HepG2 (cell line): ENCODE results near the gene NRG3. TPM values are rescaled to one million over a fixed set of nuclear protein-coding genes. Genes with fewer than 3 reads are reported as not detected.

Experiments used
- ATAC-seq: fragments of 200-7000 bp; cut with Tn5 transposase; 3 replicates; pipeline ENCODE4 v1.9.1; 2020; ENCODE audit warnings: mild to moderate bottlenecking, moderate library complexity
- BruUV-seq: library from RNA; stranded (reverse); fragments of 400-500 nt; replicated peaks from 2 replicates; lab custom pipeline; 2021; lab: Mats Ljungman, UMichigan
- CTCF ChIA-PET: fragments of 300-600 bp; formaldehyde crosslinking; extraction: SDS; loops from one replicate; lab custom pipeline; 2021; ENCODE audit warnings: low total read pairs, inconsistent platforms, low intra/inter-chr PET ratio; lab: Yijun Ruan, JAX
- POLR2A ChIA-PET: fragments of 350-600 bp; sonication (Branson Sonifier 250); formaldehyde crosslinking; loops from one replicate; lab custom pipeline; 2020; ENCODE audit warnings: antibody characterized with exemption, inconsistent platforms; lab: Yijun Ruan, JAX
- DNase-seq: peaks from one replicate; pipeline ENCODE4 v3.0.0-alpha.2; 2015; ENCODE audit warnings: low spot score
- FAIRE-seq: peaks from 3 replicates; lab custom pipeline; 2011; peaks lifted over from hg19 to GRCh38; lab: Jason Lieb, UNC
- H2AFZ ChIP-seq: one replicate; pipeline ENCODE4 v1.6.1; 2011; ENCODE audit warnings: low read length, inconsistent platforms
- H3K27ac ChIP-seq: fragments of 300-600 bp; 3 replicates; pipeline ENCODE4 v1.8.0; 2011; ENCODE audit warnings: mixed run types, mild to moderate bottlenecking, mixed read lengths, low read length, inconsistent platforms; ENCODE audit not compliant: insufficient read depth; ENCODE audit errors: extremely low read length
- H3K27me3 ChIP-seq, 2 experiments: fragments of 200-600 bp in 1 of 2; 2 replicates in 1 of 2; 3 replicates in 1 of 2; pipeline versions ENCODE4 v1.6.0 to v1.8.0; 2011; ENCODE audit warnings: low read length in 2 of 2, mild to moderate bottlenecking in 2 of 2, moderate library complexity in 2 of 2, inconsistent platforms in 1 of 2; ENCODE audit not compliant: insufficient read depth in 2 of 2, control insufficient read depth in 1 of 2
- H3K36me3 ChIP-seq, 2 experiments: fragments of 200-600 bp in 1 of 2; replicated peaks in 1 of 2; 2 replicates in 1 of 2; 3 replicates in 1 of 2; pipeline versions ENCODE4 v1.5.1 to v1.8.0; 2011; ENCODE audit warnings: low read length in 2 of 2, inconsistent platforms in 1 of 2; ENCODE audit not compliant: insufficient read depth in 2 of 2, control insufficient read depth in 1 of 2
- H3K4me1 ChIP-seq: 2 replicates; pipeline ENCODE4 v1.5.1; 2012; ENCODE audit warnings: low read length, inconsistent platforms; ENCODE audit not compliant: insufficient read depth
- H3K4me2 ChIP-seq: 2 replicates; pipeline ENCODE4 v1.6.0; 2011; ENCODE audit warnings: low read depth, low read length, inconsistent platforms
- H3K4me3 ChIP-seq, 3 experiments: fragments of 200-600 bp in 1 of 3; sonication (generic), shearing (Covaris generic) in 1 of 3; replicated peaks in 1 of 3; 2 replicates each; pipeline ENCODE4 v1.5.1; 2011 to 2016; ENCODE audit warnings: low read length in 3 of 3, inconsistent platforms in 2 of 3, low read depth in 2 of 3, mild to moderate bottlenecking in 2 of 3, control low read depth in 1 of 3, mixed read lengths in 1 of 3; ENCODE audit not compliant: insufficient read depth in 1 of 3
- H3K79me2 ChIP-seq: one replicate; pipeline ENCODE4 v1.6.1; 2011; ENCODE audit warnings: low read length, inconsistent platforms; ENCODE audit not compliant: insufficient read depth
- H3K9ac ChIP-seq: 2 replicates; pipeline ENCODE4 v1.6.0; 2011; ENCODE audit warnings: mild to moderate bottlenecking, low read depth, low read length, inconsistent platforms; ENCODE audit not compliant: insufficient read depth
- H3K9me3 ChIP-seq: 2 replicates; pipeline ENCODE4 v1.5.1; 2012; ENCODE audit warnings: mild to moderate bottlenecking, low read length
- H4K20me1 ChIP-seq: 2 replicates; pipeline ENCODE4 v1.6.0; 2011; ENCODE audit warnings: inconsistent platforms, mild to moderate bottlenecking, low read length, moderate library complexity; ENCODE audit not compliant: insufficient read depth
- CREM ChIP-seq, 2 experiments: sonication (generic) in 1 of 2; formaldehyde crosslinking in 1 of 2; IDR thresholded peaks; 2 replicates each; pipeline versions ENCODE4 v1.4.0 to v1.6.1; 2016 to 2020; ENCODE audit warnings: antibody characterized with exemption in 1 of 2, mild to moderate bottlenecking in 1 of 2, missing genetic modification reagents in 1 of 2
- DNMT3B ChIP-seq: conservative IDR thresholded peaks from 2 replicates; pipeline ENCODE4 v1.6.1; 2016; ENCODE audit warnings: missing biosample characterization, control low read depth
- GTF2F1 ChIP-seq: fragments of 150-350 bp; IDR thresholded peaks from 2 replicates; pipeline ENCODE4 v1.6.1; 2014; ENCODE audit warnings: low read length
- HCFC1 ChIP-seq: fragments of 150-350 bp; IDR thresholded peaks from 2 replicates; pipeline ENCODE4 v1.6.1; 2014; ENCODE audit warnings: low read depth, low read length
- HOXA5 ChIP-seq: sonication (generic); formaldehyde crosslinking; IDR thresholded peaks from 2 replicates; pipeline ENCODE4 v1.4.0; 2020; ENCODE audit warnings: missing genetic modification reagents
- MIER3 ChIP-seq: IDR thresholded peaks from 2 replicates; pipeline ENCODE4 v1.6.1; 2016; ENCODE audit warnings: missing compliant biosample characterization, borderline replicate concordance
- SIX4 ChIP-seq: sonication (generic); formaldehyde crosslinking; IDR thresholded peaks from 2 replicates; pipeline ENCODE4 v1.4.0; 2020; ENCODE audit warnings: missing genetic modification reagents
- ZNF350 ChIP-seq: sonication (generic); formaldehyde crosslinking; IDR thresholded peaks from 2 replicates; pipeline ENCODE4 v1.4.0; 2020; ENCODE audit warnings: mild to moderate bottlenecking, low read depth, missing genetic modification reagents, borderline replicate concordance
- ZNF556 ChIP-seq: sonication (generic); formaldehyde crosslinking; IDR thresholded peaks from 2 replicates; pipeline ENCODE4 v1.4.0; 2020; ENCODE audit warnings: mild to moderate bottlenecking, missing genetic modification reagents, borderline replicate concordance
- ZNF569 ChIP-seq: sonication (generic); formaldehyde crosslinking; IDR thresholded peaks from 2 replicates; pipeline ENCODE4 v1.5.0; 2020; ENCODE audit warnings: mild to moderate bottlenecking, missing genetic modification reagents, moderate library complexity, borderline replicate concordance
- ZNF746 ChIP-seq: sonication (generic); formaldehyde crosslinking; IDR thresholded peaks from 2 replicates; pipeline ENCODE4 v1.8.0; 2022; ENCODE audit warnings: mild to moderate bottlenecking, missing genetic modification reagents
- WGBS: methylation state at CpG from one replicate; pipeline ENCODE4 v1.1.6; 2017; ENCODE audit warnings: low lambda C conversion rate; 5-methylcytosine and 5-hydroxymethylcytosine counted together
- in situ Hi-C: cut with HindIII; loops from 2 replicates; pipeline ENCODE4 v1.10.0; 2017; ENCODE audit warnings: low pct_unique_long_range_greater_than_20kb; ENCODE audit not compliant: extremely low pct_ligation_motif_present
- intact Hi-C: fragments of 100-400 bp; cut with micrococcal nuclease; formaldehyde crosslinking; loops from one replicate; pipeline ENCODE4 v1.10.0; 2022; ENCODE audit not compliant: unreplicated experiment
- polyA plus RNA-seq, 8 experiments: library from polyadenylated mRNA; depleted of rRNA in 3 of 8; stranded (reverse) in 7 of 8; unstranded in 1 of 8; fragments of >200 nt; fragmentation: Illumina TruSeq in 4 of 8; extraction: Trizol in 4 of 8; gene quantifications; 2 replicates each; pipeline versions ENCODE4 v1.2.1 to v1.2.3, GENCODE V29; 2011 to 2016; ENCODE audit warnings: low read depth in 4 of 8, missing spikeins in 1 of 8, mixed read lengths in 1 of 8; ENCODE audit not compliant: insufficient read depth in 1 of 8
- total RNA-seq, 5 experiments: library from RNA; depleted of rRNA; stranded (reverse); fragments of >200 nt; fragmentation: Illumina TruSeq; extraction: Trizol; gene quantifications; 2 replicates each; pipeline ENCODE4 v1.2.3, GENCODE V29; 2016; ENCODE audit warnings: low read depth in 1 of 5
- TF ChIP-seq, protein P1 (sequence below): sonication (generic); formaldehyde crosslinking; IDR thresholded peaks from 2 replicates; pipeline ENCODE4 v1.4.0; 2020; ENCODE audit warnings: missing genetic modification reagents
- TF ChIP-seq, protein P2 (sequence below): sonication (generic); formaldehyde crosslinking; IDR thresholded peaks from 2 replicates; pipeline ENCODE4 v1.4.0; 2020; ENCODE audit warnings: missing genetic modification reagents
- TF ChIP-seq, protein P3 (sequence below): sonication (generic); formaldehyde crosslinking; IDR thresholded peaks from 2 replicates; pipeline ENCODE4 v1.4.0; 2020; ENCODE audit warnings: mild to moderate bottlenecking, missing genetic modification reagents

NRG3 gene
- total and polyA plus RNA-seq, 2 of the 13 experiments (the other 11 are each of a cell fraction or from before 2014, with no cell fraction given) = not detected

DNA sequence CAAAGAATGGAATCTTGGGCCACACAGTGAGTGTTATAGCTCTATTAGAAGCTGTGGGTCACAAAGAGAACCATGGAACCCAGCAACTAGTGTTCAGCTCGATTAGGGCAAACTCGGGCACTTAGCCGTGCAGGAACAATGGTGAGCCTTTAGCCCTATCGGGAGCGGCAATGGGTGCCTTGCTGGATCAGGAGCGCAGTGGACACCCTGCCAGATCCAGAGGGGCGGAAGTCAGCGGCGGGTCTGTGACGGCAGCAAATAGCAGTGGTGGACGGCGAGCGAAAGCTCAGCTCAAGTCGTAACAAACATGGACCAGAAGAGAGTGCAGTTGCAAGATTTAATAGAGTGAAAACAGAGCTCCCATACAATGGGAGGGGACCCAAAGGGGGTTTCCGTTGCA lies 43.9 kb upstream of the NRG3 start:
- Histone ChIP-seq H3K4me2 (no peak overlapping the region), H3K79me2 (no peaks in the 10 kb centered on the region), H2AFZ (no peak overlapping the region), H3K4me3 (no peak overlapping the region), H3K36me3 (no peaks in the 10 kb centered on the region), H3K4me1 (no peaks in the 10 kb centered on the region), H3K27me3 (no peaks in the 10 kb centered on the region; a peak in 1 of 5 replicates), H4K20me1 (no peaks in the 10 kb centered on the region), H3K9me3 (peaks cover 82% of the 10 kb centered on the region), H3K9ac (no peak overlapping the region), H3K27ac (no peak overlapping the region)
- CTCF ChIA-PET = no interaction called here
- DNase-seq (no peak), FAIRE-seq (no peak), ATAC-seq (no peak)
- in situ Hi-C loops = no loop called here
- intact Hi-C loops = no loop called here
- POLR2A ChIA-PET = no interaction called here
- 40% methylated on average over 15 of the region's 15 CpGs for WGBS
- BruUV-seq = no TSS peak
- TF ChIP-seq, protein P1, sequence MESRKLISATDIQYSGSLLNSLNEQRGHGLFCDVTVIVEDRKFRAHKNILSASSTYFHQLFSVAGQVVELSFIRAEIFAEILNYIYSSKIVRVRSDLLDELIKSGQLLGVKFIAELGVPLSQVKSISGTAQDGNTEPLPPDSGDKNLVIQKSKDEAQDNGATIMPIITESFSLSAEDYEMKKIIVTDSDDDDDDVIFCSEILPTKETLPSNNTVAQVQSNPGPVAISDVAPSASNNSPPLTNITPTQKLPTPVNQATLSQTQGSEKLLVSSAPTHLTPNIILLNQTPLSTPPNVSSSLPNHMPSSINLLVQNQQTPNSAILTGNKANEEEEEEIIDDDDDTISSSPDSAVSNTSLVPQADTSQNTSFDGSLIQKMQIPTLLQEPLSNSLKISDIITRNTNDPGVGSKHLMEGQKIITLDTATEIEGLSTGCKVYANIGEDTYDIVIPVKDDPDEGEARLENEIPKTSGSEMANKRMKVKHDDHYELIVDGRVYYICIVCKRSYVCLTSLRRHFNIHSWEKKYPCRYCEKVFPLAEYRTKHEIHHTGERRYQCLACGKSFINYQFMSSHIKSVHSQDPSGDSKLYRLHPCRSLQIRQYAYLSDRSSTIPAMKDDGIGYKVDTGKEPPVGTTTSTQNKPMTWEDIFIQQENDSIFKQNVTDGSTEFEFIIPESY (CRISPR knock-in tag) = no peak
- TF ChIP-seq ZNF556 (CRISPR knock-in tag) = no peak
- TF ChIP-seq GTF2F1 = no peak
- no peak for TF ChIP-seq ZNF350 (CRISPR knock-in tag)
- TF ChIP-seq ZNF569 (CRISPR knock-in tag) = no peak
- TF ChIP-seq, protein P2, sequence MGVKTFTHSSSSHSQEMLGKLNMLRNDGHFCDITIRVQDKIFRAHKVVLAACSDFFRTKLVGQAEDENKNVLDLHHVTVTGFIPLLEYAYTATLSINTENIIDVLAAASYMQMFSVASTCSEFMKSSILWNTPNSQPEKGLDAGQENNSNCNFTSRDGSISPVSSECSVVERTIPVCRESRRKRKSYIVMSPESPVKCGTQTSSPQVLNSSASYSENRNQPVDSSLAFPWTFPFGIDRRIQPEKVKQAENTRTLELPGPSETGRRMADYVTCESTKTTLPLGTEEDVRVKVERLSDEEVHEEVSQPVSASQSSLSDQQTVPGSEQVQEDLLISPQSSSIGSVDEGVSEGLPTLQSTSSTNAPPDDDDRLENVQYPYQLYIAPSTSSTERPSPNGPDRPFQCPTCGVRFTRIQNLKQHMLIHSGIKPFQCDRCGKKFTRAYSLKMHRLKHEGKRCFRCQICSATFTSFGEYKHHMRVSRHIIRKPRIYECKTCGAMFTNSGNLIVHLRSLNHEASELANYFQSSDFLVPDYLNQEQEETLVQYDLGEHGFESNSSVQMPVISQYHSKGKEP (CRISPR knock-in tag) = no peak
- no peak for TF ChIP-seq MIER3
- no peak for TF ChIP-seq CREM (IDR thresholded peaks at IDR 0.05)
- no peak for TF ChIP-seq CREM (CRISPR knock-in tag; IDR thresholded peaks at IDR 0.05)
- no peak for TF ChIP-seq SIX4 (CRISPR knock-in tag)
- TF ChIP-seq ZNF746 (CRISPR knock-in tag) = no peak
- no peak for TF ChIP-seq HCFC1
- TF ChIP-seq DNMT3B (CRISPR knock-in tag) = no peak
- TF ChIP-seq, protein P3, sequence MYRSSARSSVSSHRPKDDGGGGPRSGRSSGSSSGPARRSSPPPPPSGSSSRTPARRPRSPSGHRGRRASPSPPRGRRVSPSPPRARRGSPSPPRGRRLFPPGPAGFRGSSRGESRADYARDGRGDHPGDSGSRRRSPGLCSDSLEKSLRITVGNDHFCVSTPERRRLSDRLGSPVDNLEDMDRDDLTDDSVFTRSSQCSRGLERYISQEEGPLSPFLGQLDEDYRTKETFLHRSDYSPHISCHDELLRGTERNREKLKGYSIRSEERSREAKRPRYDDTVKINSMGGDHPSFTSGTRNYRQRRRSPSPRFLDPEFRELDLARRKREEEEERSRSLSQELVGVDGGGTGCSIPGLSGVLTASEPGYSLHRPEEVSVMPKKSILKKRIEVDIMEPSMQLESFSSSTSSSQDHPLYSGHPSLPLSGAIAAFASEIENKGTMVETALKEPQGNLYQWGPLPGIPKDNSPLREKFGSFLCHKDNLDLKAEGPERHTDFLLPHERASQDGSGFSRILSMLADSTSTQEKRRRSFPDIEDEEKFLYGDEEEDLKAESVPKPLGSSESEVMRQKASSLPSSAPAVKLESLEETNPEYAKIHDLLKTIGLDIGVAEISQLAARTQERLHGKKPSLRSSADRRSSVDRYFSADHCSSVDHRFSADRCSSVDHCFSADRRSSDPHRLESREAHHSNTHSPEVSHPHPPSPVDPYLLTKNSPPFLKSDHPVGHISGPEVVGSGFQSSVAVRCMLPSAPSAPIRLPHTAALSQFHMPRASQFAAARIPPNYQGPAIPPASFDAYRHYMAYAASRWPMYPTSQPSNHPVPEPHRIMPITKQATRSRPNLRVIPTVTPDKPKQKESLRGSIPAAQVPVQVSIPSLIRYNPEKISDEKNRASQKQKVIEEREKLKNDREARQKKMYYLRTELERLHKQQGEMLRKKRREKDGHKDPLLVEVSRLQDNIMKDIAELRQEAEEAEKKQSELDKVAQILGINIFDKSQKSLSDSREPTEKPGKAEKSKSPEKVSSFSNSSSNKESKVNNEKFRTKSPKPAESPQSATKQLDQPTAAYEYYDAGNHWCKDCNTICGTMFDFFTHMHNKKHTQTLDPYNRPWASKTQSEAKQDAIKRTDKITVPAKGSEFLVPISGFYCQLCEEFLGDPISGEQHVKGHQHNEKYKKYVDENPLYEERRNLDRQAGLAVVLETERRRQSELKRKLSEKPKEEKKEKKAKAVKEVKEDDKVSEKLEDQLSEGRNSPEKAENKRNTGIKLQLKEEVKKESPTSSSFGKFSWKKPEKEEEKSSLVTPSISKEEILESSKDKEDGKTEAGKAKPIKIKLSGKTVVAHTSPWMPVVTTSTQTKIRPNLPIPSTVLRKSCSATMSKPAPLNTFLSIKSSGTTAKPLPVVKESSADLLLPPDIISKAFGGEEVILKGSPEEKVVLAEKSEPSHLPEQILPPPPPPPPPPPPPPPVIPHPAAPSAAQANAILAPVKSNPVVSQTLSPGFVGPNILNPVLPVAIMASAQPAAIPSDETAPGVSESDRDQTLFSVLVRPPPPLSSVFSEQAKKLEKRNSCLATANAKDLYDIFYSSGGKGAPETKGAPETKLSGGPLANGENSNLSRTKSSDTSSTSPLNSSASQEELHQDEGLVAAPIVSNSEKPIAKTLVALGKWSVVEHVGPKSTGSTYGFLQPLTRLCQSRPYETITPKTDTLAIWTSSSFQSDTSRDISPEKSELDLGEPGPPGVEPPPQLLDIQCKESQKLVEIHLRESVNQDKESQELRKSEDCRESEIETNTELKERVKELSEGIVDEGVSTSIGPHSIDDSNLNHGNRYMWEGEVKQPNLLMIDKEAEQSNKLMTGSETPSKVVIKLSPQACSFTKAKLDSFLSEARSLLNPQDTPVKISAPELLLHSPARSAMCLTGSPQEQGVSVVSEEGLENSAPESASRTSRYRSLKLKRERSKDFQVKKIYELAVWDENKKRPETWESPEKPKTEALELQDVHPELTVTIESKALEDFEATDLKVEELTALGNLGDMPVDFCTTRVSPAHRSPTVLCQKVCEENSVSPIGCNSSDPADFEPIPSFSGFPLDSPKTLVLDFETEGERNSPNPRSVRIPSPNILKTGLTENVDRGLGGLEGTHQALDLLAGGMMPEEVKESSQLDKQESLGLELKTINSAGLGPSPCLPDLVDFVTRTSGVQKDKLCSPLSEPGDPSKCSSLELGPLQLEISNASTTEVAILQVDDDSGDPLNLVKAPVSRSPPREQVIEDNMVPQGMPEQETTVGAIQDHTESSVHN (CRISPR knock-in tag) = no peak
- no peak for TF ChIP-seq HOXA5 (CRISPR knock-in tag)
